ENCODE measurements around the gene TANGO6.
A peak's percentile ranks its signal among the peaks of the same experiment; 100 is the strongest.

TANGO6 gene

GRCh38 chr16:68884861-68885720, 41.8 kb downstream of the TANGO6 start:
- no peak for TF ChIP-seq CTCF (conservative IDR thresholded peaks at IDR 0.05; ENCODE audit: low read length)
- no peak for DNase-seq (ENCODE audit: low read depth)
- H3K4me3 ChIP-seq (ENCODE audit: low read length) = no peak overlapping the region

GRCh38 chr16:68887107-68887506, 43.8 kb downstream of the TANGO6 start:
- DNase-seq (ENCODE audit: low read depth) = no peak
- TF ChIP-seq CTCF (conservative IDR thresholded peaks at IDR 0.05; ENCODE audit: low read length) = no peak
- H3K4me3 ChIP-seq (ENCODE audit: low read length) = no peak overlapping the region

- H3K4me3 ChIP-seq (ENCODE audit: low read length) = no peak overlapping the region
- no peak for TF ChIP-seq CTCF (conservative IDR thresholded peaks at IDR 0.05; ENCODE audit: low read length)
- no peak for DNase-seq (ENCODE audit: low read depth)
Measured at GRCh38 chr16:68889508-68890150, 46.3 kb downstream of the TANGO6 start.

GRCh38 chr16:68892214-68892613, 48.9 kb downstream of the TANGO6 start:
- no peak for DNase-seq (ENCODE audit: low read depth)
- no peak overlapping the region for H3K4me3 ChIP-seq (ENCODE audit: low read length)
- TF ChIP-seq CTCF (conservative IDR thresholded peaks at IDR 0.05; ENCODE audit: low read length) = no peak

GRCh38 chr16:68892898-68893297, 49.6 kb downstream of the TANGO6 start:
- H3K4me3 ChIP-seq (ENCODE audit: low read length) = no peak overlapping the region
- no peak for TF ChIP-seq CTCF (conservative IDR thresholded peaks at IDR 0.05; ENCODE audit: low read length)
- DNase-seq (ENCODE audit: low read depth) = no peak

- no peak overlapping the region for H3K4me3 ChIP-seq (ENCODE audit: low read length)
- no peak for TF ChIP-seq CTCF (conservative IDR thresholded peaks at IDR 0.05; ENCODE audit: low read length)
- DNase-seq (ENCODE audit: low read depth) = peak; percentile 12
Measured at GRCh38 chr16:68893710-68894705, 50.7 kb downstream of the TANGO6 start.
